Mucosa of stomach (tissue), 1 donor: Measurements from ENCODE around the gene TBC1D32.

Experiments used
- H3K27me3 ChIP-seq: one replicate; pipeline ENCODE4 v1.7.0; 2013; ENCODE audit warnings: mild to moderate bottlenecking, low read length; ENCODE audit not compliant: control insufficient read depth, insufficient read depth
- H3K36me3 ChIP-seq: one replicate; pipeline ENCODE4 v1.7.0; 2013; ENCODE audit warnings: low read length; ENCODE audit not compliant: control insufficient read depth, insufficient read depth
- H3K4me1 ChIP-seq: one replicate; pipeline ENCODE4 v1.7.0; 2013; ENCODE audit warnings: mild to moderate bottlenecking, low read length; ENCODE audit not compliant: control insufficient read depth, insufficient read depth
- H3K4me3 ChIP-seq: one replicate; pipeline ENCODE4 v1.7.0; 2013; ENCODE audit warnings: low read length
- H3K9ac ChIP-seq: one replicate; pipeline ENCODE4 v1.7.0; 2013; ENCODE audit warnings: mild to moderate bottlenecking, low read length, moderate library complexity
- H3K9me3 ChIP-seq: one replicate; pipeline ENCODE4 v1.7.0; 2013; ENCODE audit warnings: mild to moderate bottlenecking, low read length, moderate library complexity; ENCODE audit not compliant: control insufficient read depth
- donor health status: Pancreatic carcinoma.

TBC1D32 gene

DNA sequence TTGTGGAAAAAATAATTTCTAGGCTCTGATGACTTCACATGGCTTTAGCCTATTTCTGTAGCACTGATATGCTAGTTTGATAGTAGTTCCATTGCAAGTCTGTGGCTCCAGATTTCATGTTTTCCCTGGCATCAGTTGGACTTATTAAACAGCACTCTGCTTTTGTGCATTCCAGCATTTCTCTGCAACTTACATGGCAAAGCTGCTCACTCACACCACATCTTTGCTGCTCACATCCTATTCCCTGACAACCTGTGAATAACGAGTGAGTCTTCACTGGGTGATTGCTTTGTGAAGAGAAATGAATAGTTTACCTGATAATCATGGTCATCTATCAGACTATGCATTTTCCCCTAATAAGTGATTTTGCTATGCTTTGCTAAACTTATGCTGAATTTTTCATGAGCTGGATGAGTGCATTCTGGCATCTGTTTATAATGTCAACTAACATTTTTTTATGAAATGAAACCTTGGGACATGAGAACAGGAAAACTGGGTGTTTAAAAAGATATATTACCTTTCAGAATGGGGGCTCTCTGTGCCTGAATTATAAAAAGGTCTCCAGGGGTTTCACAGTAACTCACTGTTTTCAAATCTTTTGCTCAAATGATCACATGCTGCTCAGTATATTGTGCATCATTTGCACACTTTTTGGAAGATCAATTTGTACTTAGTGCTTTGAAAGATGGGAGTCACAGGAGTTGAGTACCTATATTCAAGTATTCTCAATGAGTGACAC, 301.8 kb downstream of the TBC1D32 start:
- Histone ChIP-seq H3K9ac (no peak overlapping the region), H3K9me3 (no peaks in the 10 kb centered on the region), H3K27me3 (no peaks in the 10 kb centered on the region), H3K36me3 (no peaks in the 10 kb centered on the region), H3K4me3 (no peak overlapping the region), H3K4me1 (peaks cover 15% of the 10 kb centered on the region)
